ENCODE measurements around the gene FAM167B.

GRCh38 chr1:32232558-32233304 is 14.3 kb upstream of the FAM167B start:
- TF ChIP-seq POLR2A (IDR thresholded peaks at IDR 0.05) = no peak
- TF ChIP-seq, protein P1, sequence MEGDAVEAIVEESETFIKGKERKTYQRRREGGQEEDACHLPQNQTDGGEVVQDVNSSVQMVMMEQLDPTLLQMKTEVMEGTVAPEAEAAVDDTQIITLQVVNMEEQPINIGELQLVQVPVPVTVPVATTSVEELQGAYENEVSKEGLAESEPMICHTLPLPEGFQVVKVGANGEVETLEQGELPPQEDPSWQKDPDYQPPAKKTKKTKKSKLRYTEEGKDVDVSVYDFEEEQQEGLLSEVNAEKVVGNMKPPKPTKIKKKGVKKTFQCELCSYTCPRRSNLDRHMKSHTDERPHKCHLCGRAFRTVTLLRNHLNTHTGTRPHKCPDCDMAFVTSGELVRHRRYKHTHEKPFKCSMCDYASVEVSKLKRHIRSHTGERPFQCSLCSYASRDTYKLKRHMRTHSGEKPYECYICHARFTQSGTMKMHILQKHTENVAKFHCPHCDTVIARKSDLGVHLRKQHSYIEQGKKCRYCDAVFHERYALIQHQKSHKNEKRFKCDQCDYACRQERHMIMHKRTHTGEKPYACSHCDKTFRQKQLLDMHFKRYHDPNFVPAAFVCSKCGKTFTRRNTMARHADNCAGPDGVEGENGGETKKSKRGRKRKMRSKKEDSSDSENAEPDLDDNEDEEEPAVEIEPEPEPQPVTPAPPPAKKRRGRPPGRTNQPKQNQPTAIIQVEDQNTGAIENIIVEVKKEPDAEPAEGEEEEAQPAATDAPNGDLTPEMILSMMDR (IDR thresholded peaks at IDR 0.05) = no peak
